ENCODE measurements around the gene GMDS. TPM values are rescaled to one million over a fixed set of nuclear protein-coding genes. Genes with fewer than 3 reads are reported as not detected.

The GMDS gene
- total RNA-seq, 4 donors from 2014 or later: 9.5 to 32.8 (median 22.4) TPM

DNA sequence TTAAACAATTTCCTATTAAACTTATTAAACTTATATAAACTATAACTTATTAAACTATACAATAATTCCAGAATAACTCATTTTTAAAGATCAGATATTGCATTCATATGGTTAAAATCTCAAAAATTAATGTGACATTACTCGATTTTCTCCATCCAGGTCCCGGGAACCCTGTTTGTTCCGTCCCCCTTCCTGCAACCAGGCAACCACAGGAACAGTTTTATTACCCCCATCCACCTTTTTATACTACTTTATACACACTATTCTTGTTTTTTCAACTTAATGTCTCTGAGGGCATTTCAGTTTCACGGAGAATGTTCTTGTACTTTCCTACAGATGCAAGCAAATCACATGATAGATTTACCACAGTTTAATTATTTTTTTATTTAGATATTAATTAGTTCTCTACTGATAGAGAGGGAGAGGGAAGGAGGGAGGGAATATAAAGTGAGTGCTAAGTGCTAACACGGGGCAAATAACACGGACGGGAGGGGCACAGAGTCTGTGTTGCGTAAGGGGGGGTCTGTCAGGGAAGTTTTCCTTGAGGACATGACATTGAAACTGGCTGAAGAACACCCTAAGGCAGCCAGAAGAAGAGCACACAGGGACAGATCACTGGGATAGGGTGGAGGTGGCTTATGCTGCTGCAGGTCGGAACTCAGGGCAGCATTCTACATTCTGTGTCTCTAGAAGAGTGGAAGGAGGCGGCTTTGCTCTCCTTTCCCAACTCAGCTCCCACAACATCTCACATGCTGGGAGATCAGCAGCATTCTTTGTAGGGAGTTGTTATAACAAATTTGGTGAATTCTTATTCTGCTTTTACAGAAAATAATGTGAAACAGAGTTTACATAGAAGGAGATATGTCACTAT, 410.5 kb downstream of the GMDS start:
- Histone ChIP-seq H3K9me3 (no peaks in the 10 kb centered on the region), H3K4me3 (replicated peaks in 1 of 3) (no peak overlapping the region), H3K4me1 (peaks cover 5 to 7% of the 10 kb centered on the region in 2 donors), H3K36me3 (no peaks in the 10 kb centered on the region), H3K27ac (no peak overlapping the region), H3K27me3 (no peaks in the 10 kb centered on the region)
- DNase-seq: no peak
- no peak for TF ChIP-seq POLR2A (IDR thresholded peaks at IDR 0.05)
- TF ChIP-seq, protein P1, sequence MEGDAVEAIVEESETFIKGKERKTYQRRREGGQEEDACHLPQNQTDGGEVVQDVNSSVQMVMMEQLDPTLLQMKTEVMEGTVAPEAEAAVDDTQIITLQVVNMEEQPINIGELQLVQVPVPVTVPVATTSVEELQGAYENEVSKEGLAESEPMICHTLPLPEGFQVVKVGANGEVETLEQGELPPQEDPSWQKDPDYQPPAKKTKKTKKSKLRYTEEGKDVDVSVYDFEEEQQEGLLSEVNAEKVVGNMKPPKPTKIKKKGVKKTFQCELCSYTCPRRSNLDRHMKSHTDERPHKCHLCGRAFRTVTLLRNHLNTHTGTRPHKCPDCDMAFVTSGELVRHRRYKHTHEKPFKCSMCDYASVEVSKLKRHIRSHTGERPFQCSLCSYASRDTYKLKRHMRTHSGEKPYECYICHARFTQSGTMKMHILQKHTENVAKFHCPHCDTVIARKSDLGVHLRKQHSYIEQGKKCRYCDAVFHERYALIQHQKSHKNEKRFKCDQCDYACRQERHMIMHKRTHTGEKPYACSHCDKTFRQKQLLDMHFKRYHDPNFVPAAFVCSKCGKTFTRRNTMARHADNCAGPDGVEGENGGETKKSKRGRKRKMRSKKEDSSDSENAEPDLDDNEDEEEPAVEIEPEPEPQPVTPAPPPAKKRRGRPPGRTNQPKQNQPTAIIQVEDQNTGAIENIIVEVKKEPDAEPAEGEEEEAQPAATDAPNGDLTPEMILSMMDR (IDR thresholded peaks at IDR 0.05): no peak
- intact Hi-C loops (cut with DNase I): no loop called here
- WGBS, 2 donors: 94 to 95% methylated on average over 10 of the region's 10 CpGs

DNA sequence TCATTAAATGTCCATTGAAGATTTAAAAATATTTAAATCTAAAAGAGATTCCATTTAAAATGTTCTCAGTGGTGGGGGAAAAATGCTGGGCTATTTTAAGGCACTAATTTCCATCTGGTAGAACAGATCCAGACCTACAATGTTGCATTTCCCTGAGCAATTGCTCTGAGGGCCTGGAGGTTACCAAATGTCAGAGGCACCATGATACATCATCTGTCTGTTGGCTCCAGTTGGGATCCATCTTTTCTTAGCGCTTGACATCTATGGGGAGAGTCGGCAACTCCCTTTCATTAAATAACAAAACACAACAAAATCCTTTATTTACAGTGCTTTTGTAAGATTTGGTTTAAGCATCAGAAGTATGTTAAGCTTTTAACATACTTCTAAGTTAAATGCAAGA, 411.2 kb downstream of the GMDS start:
- TF ChIP-seq, protein P1 (IDR thresholded peaks at IDR 0.05): no peak
- TF ChIP-seq POLR2A (IDR thresholded peaks at IDR 0.05): no peak
- no peaks in the 10 kb centered on the region for H3K9me3 ChIP-seq
- H3K4me3 ChIP-seq (replicated peaks in 1 of 3): no peak overlapping the region
- intact Hi-C loops (cut with DNase I): no loop called here
- DNase-seq: no peak
- no peaks in the 10 kb centered on the region for H3K36me3 ChIP-seq
- H3K4me1 ChIP-seq: peaks cover 5 to 7% of the 10 kb centered on the region in 2 donors
- H3K27ac ChIP-seq: no peak overlapping the region
- H3K27me3 ChIP-seq: no peaks in the 10 kb centered on the region
- WGBS, 2 donors: 89 to 94% methylated on average over 2 of the region's 2 CpGs

DNA sequence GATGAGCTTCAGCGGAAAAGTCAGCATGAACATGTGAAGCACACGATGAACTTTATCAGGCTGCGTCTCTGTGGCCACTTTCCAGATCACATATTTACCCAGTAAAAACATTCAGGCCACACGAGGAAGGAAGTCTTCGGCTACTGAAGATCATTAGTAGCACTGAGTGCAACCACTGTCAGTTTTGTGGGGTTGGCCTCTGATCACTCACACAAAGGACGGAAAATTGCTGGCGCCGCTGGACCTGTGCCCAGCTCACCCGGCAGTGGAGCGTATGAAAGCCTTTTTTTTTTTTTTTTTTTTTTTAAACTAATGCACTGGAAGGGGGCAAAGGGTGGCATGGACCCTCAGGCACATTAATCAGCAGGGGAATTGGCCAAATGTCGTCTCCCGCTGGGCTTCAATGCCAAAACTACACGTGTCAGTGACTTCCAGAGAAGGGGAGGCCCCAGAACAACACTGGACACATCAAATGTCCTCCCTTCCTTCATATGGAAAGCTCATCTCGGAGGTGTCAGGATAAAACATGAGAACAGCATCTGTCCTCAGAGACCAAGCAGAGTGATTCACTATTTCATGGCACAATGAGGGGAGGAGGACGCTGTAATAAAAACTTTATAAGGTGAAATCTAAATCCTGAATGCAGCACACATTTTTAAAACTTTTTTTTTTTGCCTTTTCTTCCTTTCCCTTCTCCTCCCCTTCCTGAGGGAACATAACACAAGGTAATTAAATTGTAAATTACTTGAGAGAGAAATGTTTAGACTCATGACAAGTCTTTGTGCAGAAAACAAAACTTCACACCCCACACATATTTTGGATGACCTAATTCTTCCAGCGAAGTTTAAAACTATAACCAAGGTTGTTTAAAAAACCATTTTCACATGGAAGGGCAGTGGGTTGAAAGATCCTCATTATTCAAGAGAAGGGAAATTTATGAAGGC, 412.3 kb downstream of the GMDS start:
- intact Hi-C loops (cut with DNase I): no loop called here
- H3K27me3 ChIP-seq: no peaks in the 10 kb centered on the region
- H3K36me3 ChIP-seq: no peaks in the 10 kb centered on the region
- peak; percentile 77 to 80 for DNase-seq
- no peaks in the 10 kb centered on the region for H3K9me3 ChIP-seq
- TF ChIP-seq, protein P1 (IDR thresholded peaks at IDR 0.05): no peak
- no peak for TF ChIP-seq POLR2A (IDR thresholded peaks at IDR 0.05)
- 21 to 29% methylated on average over 16 of the region's 16 CpGs for WGBS, 2 donors
- H3K27ac ChIP-seq: peak overlapping the region in 1 of 3 donors; percentile 32
- H3K4me1 ChIP-seq: peaks cover 5 to 7% of the 10 kb centered on the region in 2 donors
- no peak overlapping the region for H3K4me3 ChIP-seq (replicated peaks in 1 of 3)

DNA sequence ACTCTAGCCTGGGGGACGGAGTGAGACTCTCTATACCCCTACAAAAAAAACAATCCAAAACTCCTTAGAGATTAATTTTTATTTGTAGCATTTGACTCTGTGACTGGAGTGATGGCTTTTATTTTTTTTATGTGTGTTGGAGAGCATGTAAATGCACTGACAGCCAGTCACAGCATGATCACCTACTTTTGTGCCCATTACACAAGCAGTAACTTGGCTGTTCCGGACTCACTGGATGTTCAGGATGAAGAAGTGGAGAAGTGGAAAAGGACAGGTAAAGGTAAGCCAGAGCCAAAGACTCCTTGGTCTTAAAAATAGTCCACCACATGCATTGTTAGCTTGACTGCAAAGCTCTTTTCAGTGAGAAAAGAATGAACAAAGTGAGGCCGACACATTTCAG, 413.0 kb downstream of the GMDS start:
- DNase-seq: no peak
- H3K27me3 ChIP-seq: no peaks in the 10 kb centered on the region
- H3K4me3 ChIP-seq (replicated peaks in 1 of 3): no peak overlapping the region
- H3K36me3 ChIP-seq: no peaks in the 10 kb centered on the region
- no peaks in the 10 kb centered on the region for H3K9me3 ChIP-seq
- peaks cover 5 to 7% of the 10 kb centered on the region in 2 donors for H3K4me1 ChIP-seq
- no peak overlapping the region for H3K27ac ChIP-seq
- intact Hi-C loops (cut with DNase I): no loop called here
- WGBS, 2 donors: 61 to 71% methylated on average over 3 of the region's 3 CpGs
- TF ChIP-seq, protein P1 (IDR thresholded peaks at IDR 0.05): no peak
- TF ChIP-seq POLR2A (IDR thresholded peaks at IDR 0.05): no peak
